HG03457 (cell line): ENCODE data around the gene INS.
"Not testable (repeated sequence)": the region's sequence is repeated elsewhere in the genome, so short reads cannot be mapped to it uniquely, and the experiment has no call there.

Source experiments
- ATAC-seq: cut with Tn5 transposase; IDR thresholded peaks from one replicate; pipeline ENCODE4 v1.9.1; 2021; ENCODE audit warnings: moderate number of reproducible peaks; ENCODE audit not compliant: unreplicated experiment

The INS gene

GRCh38 chr11:2182692-2183474 lies 21.9 kb upstream of the INS start:
- ATAC-seq: no peak

GRCh38 chr11:2182075-2182474 lies 21.1 kb upstream of the INS start:
- ATAC-seq: no peak

DNA sequence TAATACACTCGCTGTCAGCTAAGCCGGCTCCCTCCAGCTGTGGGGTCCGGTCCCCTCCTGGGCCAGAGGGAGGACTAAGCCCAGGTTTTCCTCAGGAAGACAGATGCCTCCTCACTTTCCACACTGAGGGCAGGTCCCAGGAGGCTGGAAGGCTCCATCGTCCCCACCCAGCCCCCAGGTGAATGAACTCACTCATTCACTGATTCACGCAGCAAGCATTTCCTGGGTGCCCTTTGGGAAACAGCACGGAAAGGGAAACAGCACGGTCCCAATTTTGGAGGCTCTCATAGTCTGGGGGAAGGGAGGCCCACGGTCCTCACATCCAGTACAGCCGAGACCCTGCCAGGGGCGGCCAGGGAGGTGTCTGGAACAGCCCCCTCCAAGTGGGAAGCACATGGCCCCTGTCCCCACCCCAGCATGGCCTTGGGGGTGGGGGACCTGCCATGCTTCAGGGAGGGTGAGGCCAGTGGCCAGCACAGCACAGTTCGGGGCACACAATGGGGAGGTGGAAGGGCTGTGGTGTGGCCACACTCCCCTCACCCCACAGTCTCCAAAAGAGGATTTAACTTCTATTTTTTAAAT lies 19.9 kb upstream of the INS start:
- ATAC-seq: no peak

DNA sequence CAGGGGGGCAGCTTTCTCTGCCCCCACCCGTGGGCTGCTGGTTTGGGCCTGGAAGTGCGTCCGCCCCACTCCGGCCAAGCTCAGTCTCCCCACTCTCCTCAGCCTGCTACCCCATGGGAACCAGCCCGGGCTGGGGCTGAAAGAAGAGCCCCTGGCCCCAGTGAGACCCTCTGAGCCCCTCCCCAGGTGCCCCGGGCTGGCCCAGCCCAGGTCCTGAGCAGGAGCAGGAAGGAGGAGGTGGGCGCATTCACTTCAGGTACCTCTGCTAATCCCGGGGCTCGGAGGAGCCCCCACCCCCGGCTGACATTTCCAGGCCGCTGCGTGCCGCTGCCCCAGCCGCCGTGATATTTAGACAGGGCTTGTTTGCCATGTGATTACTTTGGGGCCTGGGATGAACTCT lies 19.3 kb upstream of the INS start:
- no peak for ATAC-seq

DNA sequence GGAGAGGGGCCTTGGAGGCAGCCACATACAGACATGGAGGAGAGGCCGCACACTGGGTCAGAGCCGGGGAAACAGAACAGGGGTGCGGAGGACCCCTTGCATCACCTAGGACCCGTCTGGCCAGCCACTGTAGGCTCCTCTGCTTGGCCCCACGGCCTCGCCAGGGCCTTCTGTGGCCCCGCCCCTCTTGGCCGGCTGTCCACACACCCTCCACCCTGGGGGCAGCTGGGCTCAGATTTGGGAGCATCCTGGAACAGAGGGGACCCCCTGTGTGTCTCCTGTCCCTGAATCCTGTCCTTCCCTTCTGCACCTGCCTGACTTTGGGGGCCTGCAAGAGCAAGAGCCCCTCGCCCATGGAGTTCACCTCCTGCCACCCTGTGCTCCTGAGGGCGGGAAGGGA lies 18.5 kb upstream of the INS start:
- no peak for ATAC-seq

GRCh38 chr11:2178906-2179494 lies 18.0 kb upstream of the INS start:
- no peak for ATAC-seq

DNA sequence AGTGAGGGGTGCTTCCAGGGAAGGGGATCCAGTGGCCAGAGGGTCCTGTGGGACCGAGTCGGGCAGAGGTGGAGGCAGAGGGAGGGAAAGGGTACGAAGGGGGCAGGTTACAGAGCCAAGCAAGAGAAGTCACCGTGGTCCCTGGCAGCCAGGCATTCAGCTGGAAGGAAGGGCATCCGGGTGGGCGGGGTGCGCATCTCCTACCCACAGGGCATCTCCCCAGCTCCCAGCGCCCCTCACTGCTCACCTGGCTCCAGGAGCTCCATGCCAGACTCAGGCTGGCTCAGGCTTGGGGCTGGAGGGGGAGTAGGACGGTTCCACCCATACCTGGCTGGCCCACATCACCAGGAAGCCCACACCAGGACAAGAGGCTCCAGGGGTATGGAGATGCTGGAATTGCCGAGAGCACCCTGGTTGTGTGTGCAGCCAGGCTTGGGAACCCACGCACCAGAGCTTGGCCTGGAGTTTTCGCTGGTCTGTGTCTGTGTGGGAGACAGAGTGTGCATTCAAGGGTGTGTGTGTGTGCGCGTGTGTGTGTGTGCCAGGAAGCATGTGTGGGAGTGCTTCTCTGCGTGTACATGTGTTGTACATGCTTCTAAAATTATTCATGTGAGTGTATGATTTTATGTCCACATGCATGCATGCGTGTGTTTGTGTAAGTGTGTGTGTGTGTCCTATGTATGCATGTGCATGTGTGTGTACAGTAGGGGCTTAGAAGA lies 17.2 kb upstream of the INS start:
- not testable (repeated sequence) for ATAC-seq

GRCh38 chr11:2177076-2177475 lies 16.1 kb upstream of the INS start:
- no peak for ATAC-seq

GRCh38 chr11:2176389-2176900 lies 15.4 kb upstream of the INS start:
- no peak for ATAC-seq

- no peak for ATAC-seq
Observed at GRCh38 chr11:2175659-2176058, 14.7 kb upstream of the INS start.

- ATAC-seq: no peak
Observed at GRCh38 chr11:2174361-2174760, 13.4 kb upstream of the INS start.

DNA sequence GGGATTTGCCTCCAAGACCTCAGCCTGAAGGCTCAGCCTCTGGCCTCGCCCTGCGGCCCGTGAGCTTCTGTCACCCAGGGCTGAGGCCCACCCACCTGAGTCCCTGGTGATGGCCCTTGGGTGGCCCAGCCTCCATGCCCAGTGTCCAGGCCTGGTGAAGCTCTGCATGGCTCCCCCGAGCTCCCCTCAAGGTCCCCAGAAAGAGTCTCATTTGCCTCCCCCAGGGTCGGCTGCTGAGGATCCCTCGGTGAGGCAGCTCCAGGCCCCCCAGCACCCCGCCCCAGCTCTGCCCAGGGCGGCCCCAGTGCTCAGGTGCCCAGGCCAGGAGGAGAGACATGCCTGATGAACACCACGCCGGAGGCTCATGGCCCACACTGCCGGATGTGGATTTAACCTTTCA lies 12.8 kb upstream of the INS start:
- ATAC-seq: no peak

GRCh38 chr11:2173150-2173693 lies 12.2 kb upstream of the INS start:
- ATAC-seq: no peak

GRCh38 chr11:2172676-2173075 lies 11.7 kb upstream of the INS start:
- no peak for ATAC-seq

DNA sequence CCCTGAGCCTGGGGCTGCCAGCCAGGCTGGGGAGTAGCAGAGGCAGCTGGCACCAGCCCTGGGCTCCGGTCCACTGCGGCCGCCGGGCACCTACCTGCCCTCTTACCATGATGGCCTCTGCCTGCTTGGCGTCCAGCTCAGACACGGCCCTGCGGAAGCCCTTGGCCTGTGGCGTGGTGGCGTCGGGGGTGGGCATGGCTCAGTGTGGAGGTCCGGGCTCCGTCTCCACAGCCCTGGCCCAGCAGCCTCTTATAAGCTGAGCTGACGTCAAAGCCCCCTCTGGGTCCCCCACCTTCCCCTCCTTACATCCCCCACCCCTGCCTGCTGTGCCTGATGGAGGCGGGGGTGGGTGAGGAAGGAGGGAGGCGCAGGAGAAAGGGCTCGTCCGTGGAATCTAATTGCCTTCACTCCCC lies 10.6 kb upstream of the INS start, which contains the start of gene TH:
TH (minus strand) TSS at position 225 of the 413 bp plus-strand sequence; CDS start at position 196, 29 bp downstream.
- no peak for ATAC-seq

GRCh38 chr11:2169626-2170570 lies 8.9 kb upstream of the INS start:
- no peak for ATAC-seq

GRCh38 chr11:2169005-2169378 lies 8.0 kb upstream of the INS start:
- ATAC-seq: no peak

DNA sequence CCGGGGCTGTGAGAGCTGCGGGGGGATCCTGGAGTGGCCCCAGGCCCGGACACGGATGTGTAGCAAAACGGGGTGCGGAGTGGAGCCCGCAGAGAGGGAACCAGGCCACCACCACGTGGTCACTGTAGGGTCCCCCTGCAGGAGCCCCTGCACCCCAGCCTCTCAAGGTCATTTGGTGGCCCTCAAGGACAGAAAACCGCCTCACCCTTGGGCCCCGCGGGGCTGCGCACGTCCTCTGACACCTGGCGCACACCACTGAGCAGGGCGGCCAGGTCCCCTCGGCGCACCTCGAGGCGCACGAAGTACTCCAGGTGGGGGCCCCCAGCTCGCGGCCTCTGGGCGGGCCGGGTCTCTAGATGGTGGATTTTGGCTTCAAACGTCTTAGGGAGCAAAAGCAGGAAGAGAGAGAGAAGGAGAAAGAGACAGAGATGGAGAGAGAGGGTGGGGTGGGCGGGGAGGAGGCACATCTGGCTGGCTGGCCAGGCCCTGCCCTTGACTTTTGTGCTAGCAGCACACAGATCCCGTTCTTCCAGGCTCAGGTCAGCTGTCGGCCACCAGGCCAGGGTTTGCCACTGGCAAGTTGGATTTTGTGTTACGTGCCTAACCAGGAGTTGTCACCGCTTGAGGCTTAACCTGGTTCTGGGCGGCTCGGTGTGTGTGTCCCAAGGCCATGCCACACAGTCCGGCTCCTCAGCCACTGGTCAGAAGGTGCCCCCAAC lies 7.4 kb upstream of the INS start:
- no peak for ATAC-seq
